ENCODE measurements around the gene NCAPH2. TPM values are rescaled to one million over a fixed set of nuclear protein-coding genes. Genes with fewer than 3 reads are reported as not detected.

Gene NCAPH2
- total RNA-seq, 1 donor from 2014 or later = 22.2 TPM

DNA sequence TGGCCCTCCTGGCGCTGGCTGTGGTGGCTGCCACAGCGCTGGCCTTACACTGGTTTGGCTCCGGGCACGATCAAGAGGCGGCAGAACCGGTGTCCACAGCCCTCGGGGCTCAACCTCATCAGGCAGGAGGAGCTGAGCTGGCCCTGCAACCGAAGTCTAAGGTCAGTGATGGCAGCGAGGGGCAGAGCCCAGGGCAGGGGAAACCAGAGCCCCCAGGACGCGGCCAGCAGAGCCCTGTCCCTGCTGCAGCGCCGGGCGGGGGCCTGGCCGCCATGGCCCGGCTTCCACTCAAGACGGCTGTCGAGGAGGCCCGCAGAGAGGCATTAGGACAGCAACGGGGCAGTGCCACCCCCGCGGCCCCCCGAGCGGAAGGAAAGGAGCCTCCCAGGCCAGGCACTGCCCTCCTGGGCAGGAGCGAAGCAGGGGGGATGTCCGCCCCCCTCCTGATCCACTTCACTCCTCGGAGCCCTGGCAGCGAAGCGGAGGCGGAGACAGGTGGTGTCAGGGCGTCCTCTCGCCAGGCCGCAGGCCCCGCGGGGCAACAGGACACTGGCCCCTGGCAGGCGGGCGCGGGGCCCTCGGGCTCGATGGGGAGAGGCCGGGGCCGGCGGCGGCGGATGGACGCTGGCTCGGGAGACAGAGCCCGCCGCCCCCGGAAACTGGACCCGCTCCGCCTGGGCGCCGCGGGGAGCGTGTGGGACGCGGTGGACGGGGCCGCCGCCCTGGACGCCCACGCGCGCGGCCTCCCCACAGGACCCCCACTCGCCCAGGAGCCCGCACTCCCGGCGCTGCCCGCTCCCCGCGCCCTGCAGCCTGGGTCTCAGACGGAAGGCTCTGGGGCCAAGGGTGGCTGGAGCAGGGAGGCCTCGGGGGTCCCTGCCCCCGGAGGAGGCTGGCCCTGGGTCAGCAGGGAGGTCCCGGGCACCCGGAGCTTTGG lies 38.6 kb downstream of the NCAPH2 start:
- no peak for DNase-seq (ENCODE audit: low read depth in 2 of 2)

DNA sequence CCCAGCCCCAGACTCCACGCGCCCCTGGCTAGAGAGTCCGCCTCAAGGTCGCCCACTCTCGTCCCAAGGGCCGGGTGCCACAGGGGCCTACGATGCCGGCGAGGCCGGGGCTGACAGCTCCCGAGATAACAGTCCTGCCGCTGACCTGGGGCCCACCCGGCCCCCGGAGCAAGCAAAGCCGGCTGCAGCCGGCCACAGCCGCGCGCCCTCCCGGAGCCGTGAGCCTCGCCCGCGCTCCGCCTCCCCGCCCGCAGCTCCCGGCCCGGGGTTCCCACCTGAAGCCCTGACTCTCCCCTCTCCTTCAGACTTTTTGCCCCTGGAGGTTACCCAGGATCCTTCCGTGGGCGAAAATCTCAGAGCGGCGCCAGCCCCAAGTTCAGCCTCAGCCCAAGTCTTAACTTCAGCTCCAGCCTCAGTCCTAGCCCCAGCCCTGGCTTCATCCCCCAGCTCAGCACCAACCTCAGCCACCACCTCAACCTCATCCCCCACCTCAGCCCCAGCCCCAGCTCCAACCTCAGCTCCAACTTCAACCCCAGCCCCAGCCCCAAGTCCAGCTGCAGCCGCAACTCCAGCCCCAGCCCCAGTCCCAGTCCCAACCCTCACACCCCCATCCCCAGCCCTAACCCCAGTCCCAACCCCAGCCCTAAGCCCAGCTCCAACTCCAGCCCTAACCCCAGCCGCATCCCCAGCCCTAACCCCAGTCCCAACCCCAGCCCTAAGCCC lies 39.4 kb downstream of the NCAPH2 start:
- DNase-seq (ENCODE audit: low read depth in 2 of 2) = no peak

DNA sequence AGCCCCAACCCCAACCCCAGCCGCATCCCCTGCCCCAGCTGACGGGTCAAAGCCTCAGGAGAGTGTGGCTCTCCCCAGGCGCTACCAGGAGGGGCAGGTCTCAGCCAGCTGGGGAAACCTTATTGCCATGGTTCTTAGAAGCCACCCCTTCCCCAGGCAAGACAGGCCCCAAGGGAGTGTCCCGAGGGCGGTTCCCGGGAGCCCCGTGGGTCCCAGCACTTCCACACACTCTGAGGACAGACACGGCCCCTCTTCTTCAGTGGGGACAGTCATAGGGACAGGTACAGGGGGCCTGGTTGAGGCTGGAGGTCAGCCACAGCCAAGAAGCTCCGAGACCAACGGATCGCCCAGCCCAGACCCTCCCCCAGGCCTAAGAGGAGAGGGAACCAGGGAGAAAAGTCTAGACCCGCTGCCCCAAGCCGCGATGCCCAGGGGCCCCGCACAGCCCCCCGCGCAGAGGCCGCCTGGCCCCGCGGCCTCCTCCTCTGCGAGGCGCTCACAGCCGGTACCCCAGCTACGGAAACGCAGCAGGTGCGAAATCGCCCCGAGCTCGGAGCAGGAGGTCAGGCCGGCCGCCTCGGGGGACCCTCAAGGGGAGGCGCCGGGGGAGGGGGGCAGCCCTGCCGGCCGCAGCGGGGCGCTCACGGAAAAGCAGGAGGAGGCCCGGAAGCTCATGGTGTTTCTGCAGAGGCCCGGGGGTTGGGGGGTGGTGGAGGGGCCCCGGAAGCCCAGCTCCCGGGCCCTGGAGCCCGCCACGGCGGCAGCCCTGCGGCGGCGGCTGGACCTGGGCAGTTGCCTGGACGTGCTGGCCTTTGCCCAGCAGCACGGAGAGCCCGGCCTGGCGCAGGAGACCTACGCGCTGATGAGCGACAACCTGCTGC lies 40.3 kb downstream of the NCAPH2 start:
- no peak for DNase-seq (ENCODE audit: low read depth in 2 of 2)

DNA sequence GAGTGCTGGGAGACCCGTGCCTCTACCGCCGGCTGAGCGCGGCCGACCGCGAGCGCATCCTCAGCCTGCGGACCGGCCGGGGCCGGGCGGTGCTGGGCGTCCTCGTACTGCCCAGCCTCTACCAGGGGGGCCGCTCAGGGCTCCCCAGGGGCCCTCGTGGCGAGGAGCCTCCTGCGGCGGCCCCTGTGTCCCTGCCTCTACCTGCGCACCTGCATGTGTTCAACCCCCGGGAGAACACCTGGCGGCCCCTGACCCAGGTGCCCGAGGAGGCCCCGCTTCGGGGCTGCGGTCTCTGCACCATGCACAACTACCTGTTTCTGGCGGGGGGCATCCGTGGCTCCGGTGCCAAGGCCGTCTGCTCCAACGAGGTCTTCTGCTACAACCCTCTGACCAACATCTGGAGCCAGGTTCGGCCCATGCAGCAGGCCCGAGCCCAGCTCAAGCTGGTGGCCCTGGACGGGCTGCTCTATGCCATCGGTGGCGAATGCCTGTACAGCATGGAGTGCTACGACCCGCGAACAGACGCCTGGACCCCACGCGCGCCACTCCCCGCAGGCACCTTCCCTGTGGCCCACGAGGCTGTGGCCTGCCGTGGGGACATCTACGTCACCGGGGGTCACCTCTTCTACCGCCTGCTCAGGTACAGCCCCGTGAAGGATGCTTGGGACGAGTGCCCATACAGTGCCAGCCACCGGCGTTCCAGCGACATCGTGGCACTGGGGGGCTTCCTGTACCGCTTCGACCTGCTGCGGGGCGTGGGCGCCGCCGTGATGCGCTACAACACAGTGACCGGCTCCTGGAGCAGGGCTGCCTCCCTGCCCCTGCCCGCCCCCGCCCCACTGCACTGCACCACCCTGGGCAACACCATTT lies 41.1 kb downstream of the NCAPH2 start:
- DNase-seq (ENCODE audit: low read depth in 2 of 2) = no peak

DNA sequence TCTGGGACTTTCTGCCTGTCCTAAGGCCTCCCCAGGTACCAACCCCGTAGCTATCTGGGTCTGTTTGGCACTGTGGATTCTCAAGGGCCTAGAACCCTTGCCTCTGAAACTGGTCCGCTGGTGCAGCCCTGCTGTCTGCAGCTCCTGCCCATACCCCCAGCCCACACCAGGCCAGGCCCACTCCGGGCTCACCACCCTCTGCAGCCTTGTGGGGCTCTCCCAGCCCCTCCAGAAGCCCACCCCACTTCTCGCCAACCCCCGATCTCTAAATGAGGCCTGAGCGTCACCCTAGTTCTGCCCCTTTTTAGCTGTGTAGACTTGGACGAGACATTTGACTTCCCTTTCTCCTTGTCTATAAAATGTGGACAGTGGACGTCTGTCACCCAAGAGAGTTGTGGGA lies 42.4 kb downstream of the NCAPH2 start:
- no peak for DNase-seq (ENCODE audit: low read depth in 2 of 2)

DNA sequence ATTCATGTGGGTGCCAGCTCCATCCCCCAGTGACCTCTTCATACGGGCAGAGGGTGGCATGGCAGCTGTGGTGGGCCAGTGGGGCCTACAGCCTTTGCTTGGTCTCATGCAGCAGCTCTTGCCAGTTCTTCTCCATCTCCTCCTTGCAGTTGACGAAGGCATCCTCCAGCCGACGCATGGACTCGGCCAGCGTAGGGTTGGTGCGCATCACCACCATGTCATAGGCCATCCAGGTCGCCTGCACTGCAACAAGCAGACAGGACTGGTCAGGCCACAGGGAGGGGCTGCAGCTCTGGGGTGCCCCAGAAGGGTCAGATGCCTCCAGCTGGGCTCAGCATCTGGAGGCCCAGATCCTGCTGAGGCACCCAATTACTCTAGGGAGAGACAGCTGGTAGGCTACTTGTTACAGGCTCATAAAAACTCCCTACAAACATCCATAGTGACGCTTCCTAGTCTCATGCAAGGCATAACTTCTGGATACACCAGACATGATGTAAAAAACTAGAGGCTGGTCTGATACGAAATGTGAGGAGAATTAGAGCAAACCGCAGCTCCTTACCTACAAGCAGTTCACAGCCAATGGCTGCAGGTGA lies 43.2 kb downstream of the NCAPH2 start:
- DNase-seq (ENCODE audit: low read depth in 2 of 2) = no peak

DNA sequence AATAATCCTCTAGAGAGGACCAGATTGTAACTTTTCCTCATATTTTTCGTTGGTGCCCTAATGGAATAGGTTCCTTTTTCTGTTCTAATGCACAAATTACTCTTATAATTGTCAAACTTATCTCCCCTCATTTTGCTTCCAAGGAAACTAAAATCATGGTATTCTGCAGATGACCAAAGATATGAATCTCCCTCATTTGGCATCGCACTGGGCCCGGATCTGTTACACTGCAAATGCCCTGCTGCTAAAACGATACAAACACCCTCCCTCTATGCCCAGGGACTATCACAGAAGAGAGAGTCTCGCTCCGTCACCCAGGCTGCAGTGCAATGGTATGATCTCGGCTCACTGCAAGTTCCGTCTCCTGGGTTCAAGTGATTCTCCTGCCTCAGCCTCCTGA lies 45.3 kb downstream of the NCAPH2 start:
- no peak for DNase-seq (ENCODE audit: low read depth in 2 of 2)

DNA sequence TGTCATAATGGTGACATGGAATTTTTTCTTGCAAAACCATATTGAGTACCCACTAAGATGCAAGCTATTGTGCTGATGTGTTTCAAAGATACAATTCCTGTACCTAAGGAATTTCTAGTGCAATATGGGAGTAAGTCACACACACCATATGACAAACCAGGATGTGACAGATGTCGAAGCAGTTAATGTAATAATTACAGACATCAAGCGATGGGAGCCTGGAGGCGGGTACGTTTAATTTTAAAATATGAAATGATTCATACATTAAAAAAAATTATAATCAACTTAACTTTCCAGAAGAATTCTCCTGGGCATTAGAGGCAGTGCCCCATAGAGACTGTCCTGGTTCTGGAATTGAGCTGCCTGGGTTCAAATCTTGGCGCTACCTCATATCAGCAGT lies 48.7 kb downstream of the NCAPH2 start:
- DNase-seq (ENCODE audit: low read depth in 2 of 2) = no peak

DNA sequence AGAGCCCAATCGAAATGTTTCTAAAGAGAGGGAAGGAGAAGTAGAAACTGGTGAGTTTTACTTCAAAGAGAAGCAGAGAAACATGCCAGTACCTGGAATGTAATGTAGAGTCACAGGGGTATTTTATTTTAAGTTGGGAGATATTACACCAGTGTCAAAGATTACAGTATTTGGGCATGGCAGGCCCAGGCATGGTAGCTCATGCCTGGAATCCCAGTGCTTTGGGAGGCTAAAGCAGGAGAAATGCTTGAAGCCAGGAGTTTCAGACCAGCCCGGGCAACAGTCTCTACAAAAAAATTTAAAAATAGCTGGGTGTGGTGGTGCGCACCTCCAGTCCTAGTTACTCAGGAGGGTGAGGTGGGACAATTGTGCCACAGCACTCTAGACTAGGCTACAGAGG lies 52.0 kb downstream of the NCAPH2 start:
- no peak for DNase-seq (ENCODE audit: low read depth in 2 of 2)

DNA sequence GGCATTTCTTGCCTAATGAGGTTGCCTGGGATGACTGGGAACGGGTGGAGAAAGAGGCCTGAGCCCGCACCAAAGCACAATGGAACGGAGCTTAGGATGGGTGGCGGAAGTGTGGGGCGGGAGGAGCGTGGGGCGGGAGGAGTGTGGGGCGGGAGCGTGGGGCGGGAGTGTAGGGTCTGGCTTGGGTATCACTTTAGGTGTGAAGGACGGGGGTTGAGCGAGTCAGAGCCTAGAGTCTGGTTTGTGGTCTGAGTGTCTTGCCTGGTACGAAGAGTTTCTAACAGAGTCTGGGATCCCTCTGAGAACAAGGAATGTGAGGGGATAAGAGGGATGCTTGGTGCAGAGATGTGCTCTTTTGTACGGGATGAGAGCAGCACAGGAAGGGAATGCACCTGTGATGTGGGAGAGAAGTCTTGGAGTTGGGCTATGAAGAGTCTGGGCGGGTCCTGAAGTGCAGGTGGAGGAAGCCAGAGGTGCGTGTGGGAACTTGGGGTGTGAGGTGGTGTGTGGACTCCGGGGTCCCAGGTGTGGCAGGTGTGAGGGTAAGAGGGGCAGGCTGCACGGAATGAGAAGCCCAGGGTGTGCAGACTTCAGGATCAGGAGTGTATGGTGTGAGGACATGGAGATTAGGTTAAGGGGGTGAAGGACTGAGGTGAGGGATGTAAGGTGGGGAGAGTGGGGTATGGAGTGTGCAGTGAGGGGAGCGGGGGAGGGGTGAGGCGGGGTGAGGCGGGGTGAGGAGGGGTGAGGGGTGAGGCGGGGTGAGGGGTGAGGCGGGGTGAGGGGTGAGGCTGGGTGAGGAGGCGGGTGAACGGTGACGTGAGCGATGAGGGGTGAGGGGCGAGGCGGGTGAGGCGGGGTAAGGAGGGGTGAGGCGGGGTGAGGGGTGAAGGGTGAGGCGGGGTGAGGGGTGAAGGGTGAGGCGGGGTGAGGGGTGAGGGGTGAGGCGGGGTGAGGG lies 53.7 kb downstream of the NCAPH2 start:
- DNase-seq (ENCODE audit: low read depth in 2 of 2) = no peak

DNA sequence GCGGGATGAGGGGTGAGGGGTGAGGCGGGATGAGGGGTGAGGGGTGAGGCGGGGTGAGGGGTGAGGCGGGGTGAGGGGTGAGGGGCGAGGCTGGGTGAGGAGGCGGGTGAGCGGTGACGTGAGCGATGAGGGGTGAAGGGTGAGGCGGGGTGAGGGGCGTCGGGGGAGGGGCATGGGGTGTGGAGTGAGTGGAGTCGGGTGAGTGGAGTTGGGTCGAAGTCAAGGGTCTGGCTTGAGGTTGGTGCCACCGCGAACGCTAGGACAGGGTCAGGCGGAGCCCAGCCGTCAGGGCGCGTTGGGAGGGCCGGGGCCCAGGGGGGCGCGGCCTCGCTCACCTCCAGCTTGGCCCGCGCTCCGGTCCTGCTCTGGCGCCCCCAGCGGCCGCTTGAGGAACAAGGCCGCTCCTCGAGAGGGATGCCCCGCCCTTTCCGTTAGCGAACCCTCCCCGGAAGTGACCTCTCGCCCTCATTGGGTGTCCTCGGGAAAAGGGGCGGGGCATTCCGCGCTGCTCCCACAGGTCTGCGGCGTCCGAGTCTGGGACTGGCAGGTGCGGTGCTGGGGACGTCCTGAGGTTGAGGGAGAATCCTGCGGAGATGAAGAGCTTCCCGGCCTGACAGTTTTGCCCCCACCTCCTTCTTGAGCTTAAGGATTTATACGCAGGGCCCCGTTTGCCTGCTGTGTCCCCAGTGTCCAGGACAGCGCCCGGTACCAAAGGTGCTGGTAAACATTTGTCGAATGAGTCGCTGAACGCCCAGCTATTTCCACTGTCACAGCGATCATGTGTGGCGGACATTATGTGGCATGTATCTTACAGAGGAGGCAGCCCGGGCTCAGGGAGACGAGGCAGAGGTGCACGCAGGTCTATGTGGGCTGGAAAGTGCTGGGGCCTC lies 54.7 kb downstream of the NCAPH2 start, which contains the start of gene SYCE3:
TSS of gene SYCE3 (minus strand) at position 397 of the 890 bp plus-strand sequence. CDS start 6,514 bp downstream, outside the sequence.
- peak; percentile 50 to 75 for DNase-seq (ENCODE audit: low read depth in 2 of 2)

DNA sequence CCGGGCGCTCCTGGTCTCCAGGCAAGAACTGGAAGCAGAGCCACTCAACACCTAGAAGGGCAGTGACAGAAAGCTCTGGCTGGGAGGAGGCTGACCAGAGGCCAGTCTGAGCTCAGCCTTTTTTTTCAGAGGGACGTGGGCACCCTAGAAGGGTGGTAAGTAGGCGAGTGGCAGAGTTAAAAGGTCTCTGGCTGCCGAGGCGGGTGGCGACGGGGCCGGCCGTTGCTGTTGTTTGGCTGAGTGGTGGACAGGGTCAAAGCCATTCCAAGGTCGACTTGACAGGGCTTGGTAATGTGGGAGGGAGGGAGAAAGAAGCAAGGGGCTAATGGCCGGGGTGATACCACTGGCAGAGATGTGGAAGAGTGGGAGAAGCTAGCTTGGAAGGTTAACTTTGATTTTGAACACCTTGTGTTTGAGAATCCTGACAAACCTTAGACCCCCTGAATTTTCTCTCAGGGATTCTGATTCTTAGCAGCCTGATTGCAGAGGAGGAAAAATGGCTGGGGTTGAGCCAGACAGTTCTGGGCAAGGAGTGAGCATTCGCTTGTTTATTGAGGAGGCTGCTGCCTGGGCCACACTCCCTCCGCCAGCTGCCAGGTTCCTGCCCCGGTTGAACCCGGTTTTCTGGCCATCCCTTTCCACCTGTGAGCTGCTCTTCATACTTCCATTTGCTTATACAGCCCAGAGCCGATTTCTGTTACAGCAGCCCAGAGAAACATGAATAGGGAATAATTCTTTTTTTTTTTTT lies 55.6 kb downstream of the NCAPH2 start:
- DNase-seq (ENCODE audit: low read depth in 2 of 2) = no peak

DNA sequence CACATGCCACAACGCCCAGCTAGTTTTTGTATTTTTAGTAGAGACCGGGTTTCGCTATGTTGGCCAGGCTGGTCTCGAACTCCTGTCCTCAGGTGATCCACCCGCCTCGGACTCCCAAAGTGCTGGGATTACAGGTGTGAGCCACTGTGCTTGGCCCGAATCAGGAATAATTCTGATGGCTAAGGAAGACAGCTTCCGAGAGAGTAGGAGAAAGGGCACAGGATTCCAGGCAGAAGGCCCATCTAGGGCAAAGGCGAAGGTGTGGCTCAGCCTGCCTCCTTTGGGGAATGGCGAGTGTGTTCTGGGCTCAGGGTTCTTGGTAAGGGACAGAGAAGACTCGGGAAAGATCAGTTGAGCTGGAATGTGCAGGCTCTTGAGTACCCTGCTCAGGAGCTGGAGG lies 56.3 kb downstream of the NCAPH2 start:
- no peak for DNase-seq (ENCODE audit: low read depth in 2 of 2)

DNA sequence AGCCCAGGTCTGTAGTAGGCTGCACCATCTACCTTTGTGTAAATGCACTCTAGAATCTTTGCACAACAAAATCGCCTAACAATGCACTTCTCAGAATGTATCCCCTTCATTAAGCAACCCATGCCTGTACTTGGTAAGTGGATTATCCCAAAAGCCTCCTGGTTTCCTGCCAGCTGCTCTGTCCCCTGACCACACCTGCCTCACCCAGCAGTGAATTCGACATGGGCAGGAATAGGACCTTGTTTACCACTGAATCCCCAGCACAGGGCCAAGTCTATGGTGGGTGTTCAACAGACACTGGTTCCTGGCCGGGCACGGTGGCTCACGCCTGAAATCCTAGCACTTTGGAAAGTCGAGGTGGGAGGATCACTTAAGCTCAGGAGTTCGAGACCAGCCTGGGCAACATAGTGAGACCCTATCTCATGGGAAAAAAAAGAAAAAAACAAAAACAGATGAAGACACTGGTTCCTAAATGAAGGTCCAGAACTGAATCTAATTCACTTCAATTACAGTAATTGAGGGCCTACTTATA lies 59.8 kb downstream of the NCAPH2 start:
- DNase-seq (ENCODE audit: low read depth in 2 of 2) = no peak

DNA sequence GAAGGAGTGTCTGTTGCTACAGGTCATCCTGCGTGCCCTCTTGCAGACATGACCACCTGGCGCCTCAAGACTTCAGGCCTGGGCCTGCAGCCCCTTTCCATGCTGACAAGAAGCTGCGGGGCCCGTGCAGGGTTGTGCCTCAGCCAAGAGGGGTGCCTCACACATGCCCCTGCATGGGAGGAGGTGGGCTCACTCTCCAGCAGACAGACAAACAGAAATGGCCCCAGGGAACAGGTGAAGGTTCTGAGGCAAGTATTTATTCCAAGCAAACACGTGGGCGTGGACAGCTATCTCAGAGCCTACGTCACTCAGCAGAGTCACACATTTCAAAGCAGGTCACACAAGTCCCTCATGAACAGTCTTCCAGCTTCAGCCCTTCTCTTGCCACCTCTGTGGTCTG lies 60.6 kb downstream of the NCAPH2 start:
- no peak for DNase-seq (ENCODE audit: low read depth in 2 of 2)

DNA sequence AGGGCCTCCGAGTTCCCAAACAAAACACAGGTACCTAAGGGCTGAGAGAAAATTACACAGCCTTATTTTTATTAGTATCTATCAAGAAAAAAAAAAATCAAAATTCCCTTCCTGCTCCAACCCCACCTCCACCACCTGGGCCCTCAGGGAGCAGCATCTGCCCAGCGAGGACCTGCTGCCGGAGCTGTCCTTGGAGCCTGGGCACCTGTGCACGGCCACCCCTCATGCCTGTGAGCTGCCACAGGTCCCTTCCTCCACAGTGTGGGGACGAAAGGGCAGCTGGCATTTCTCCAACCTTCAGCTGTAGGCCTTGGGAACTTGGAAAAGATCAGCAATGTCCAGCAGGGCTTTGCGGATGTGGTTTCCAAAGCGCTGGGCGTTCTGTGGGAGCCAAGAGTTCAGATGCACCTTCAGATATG lies 61.0 kb downstream of the NCAPH2 start:
- no peak for DNase-seq (ENCODE audit: low read depth in 2 of 2)

DNA sequence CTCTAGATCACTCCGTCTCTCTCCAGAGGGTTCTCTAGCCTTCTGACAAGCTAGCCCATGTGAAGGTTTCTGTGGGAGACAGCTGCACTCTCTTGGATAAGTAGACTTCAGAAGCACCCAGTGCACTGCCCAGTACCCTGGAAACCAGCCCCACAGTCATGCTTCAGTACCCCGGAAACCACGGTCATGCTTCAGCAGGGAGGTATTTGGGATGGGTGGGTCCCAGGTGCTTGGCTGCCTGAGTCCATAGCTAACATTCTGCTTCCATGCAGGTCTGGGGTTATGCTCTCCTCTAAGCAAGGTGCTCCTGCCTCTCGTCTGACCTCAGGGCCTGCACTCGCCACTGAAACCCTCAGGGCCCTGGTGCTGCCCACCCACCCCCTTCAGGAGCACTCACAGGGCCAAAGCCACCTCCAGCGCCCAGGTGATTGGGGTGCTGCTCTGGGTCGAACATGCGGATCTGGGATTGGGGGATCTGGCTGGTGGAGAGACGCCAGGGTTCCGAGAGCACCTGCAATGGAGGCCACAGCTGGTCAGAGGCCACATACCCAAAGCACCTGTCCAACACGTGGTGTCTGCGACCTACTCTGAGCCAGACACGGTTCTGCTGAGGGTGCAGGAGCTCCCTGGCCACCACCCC lies 62.0 kb downstream of the NCAPH2 start:
- DNase-seq (ENCODE audit: low read depth in 2 of 2) = no peak
